CD14-positive monocyte (primary cell): Measurements from ENCODE around the gene RLN1. TPM values are rescaled to one million over a fixed set of nuclear protein-coding genes. Genes with fewer than 3 reads are reported as not detected.
"Not testable (repeated sequence)": the region's sequence is repeated elsewhere in the genome, so short reads cannot be mapped to it uniquely, and the experiment has no call there.

Experiments used
- DNase-seq, 3 donors: peaks; one replicate each; pipeline ENCODE4 v3.0.0-alpha.2; 2011 to 2022
- H2AFZ ChIP-seq: 2 replicates; pipeline ENCODE4 v1.6.0; 2012; ENCODE audit warnings: mild to moderate bottlenecking, low read depth, low read length, inconsistent platforms; ENCODE audit not compliant: insufficient read depth, poor library complexity, severe bottlenecking
- H3K27ac ChIP-seq, 2 donors: 1 replicate in 1 of 2; 2 replicates in 1 of 2; pipeline ENCODE4 v1.5.1; 2012 to 2013; ENCODE audit warnings: low read length in 2 of 2, control low read depth in 1 of 2, inconsistent platforms in 1 of 2, low read depth in 1 of 2, mild to moderate bottlenecking in 1 of 2
- H3K27me3 ChIP-seq, 2 donors: one replicate each; pipeline versions ENCODE4 v1.6.0 to v1.6.1; 2011 to 2013; ENCODE audit warnings: low read length in 2 of 2; ENCODE audit not compliant: control insufficient read depth in 2 of 2, insufficient read depth in 2 of 2
- H3K36me3 ChIP-seq, 2 donors: replicated peaks in 1 of 2; 1 replicate in 1 of 2; 2 replicates in 1 of 2; pipeline versions ENCODE4 v1.5.1 to v1.6.1; 2012 to 2013; ENCODE audit warnings: low read length in 2 of 2, control low read depth in 1 of 2, inconsistent platforms in 1 of 2, mild to moderate bottlenecking in 1 of 2; ENCODE audit not compliant: insufficient read depth in 2 of 2, control insufficient read depth in 1 of 2
- H3K4me1 ChIP-seq, 2 donors: 1 replicate in 1 of 2; 2 replicates in 1 of 2; pipeline versions ENCODE4 v1.5.1 to v1.6.1; 2012 to 2013; ENCODE audit warnings: low read length in 2 of 2, control low read depth in 1 of 2, inconsistent platforms in 1 of 2, mild to moderate bottlenecking in 1 of 2, moderate library complexity in 1 of 2; ENCODE audit not compliant: insufficient read depth in 2 of 2, control insufficient read depth in 1 of 2
- H3K4me2 ChIP-seq: replicated peaks from 2 replicates; pipeline ENCODE3; 2012; ENCODE audit warnings: low read length, moderate library complexity, mild to moderate bottlenecking; ENCODE audit not compliant: poor library complexity, severe bottlenecking; ENCODE audit errors: extremely low read depth
- H3K4me3 ChIP-seq, 3 experiments: fragments of 200-600 bp in 1 of 3; sonication (generic) in 1 of 3; replicated peaks in 1 of 3; 1 replicate in 2 of 3; 2 replicates in 1 of 3; pipeline ENCODE4 v1.5.1; 2011 to 2013; ENCODE audit warnings: low read length in 3 of 3, mild to moderate bottlenecking in 3 of 3, control low read depth in 2 of 3, low read depth in 2 of 3, inconsistent platforms in 1 of 3, moderate library complexity in 1 of 3
- H3K79me2 ChIP-seq: 2 replicates; pipeline ENCODE4 v1.6.0; 2012; ENCODE audit warnings: mild to moderate bottlenecking, control low read depth, inconsistent platforms, low read length, moderate library complexity; ENCODE audit not compliant: insufficient read depth
- H3K9ac ChIP-seq: 2 replicates; pipeline ENCODE4 v1.6.0; 2017; ENCODE audit warnings: low read length, mild to moderate bottlenecking; ENCODE audit not compliant: insufficient read depth, poor library complexity, severe bottlenecking
- H3K9me3 ChIP-seq, 2 donors: replicated peaks in 1 of 2; 1 replicate in 1 of 2; 2 replicates in 1 of 2; pipeline versions ENCODE4 v1.5.1 to v1.6.1; 2012 to 2013; ENCODE audit warnings: low read length in 2 of 2, control low read depth in 1 of 2; ENCODE audit not compliant: control insufficient read depth in 1 of 2, insufficient read depth in 1 of 2
- H4K20me1 ChIP-seq: 2 replicates; pipeline ENCODE4 v1.6.0; 2012; ENCODE audit warnings: mild to moderate bottlenecking, low read length, control low read depth, moderate library complexity; ENCODE audit not compliant: insufficient read depth
- H3K27ac Mint-ChIP-seq, 7 donors: one replicate each; pipeline ENCODE4 v1.8.0; 2020; ENCODE audit warnings: mild to moderate bottlenecking in 7 of 7, mixed read lengths in 7 of 7, moderate library complexity in 6 of 7, inconsistent platforms in 2 of 7
- H3K27me3 Mint-ChIP-seq, 3 donors: one replicate each; pipeline ENCODE4 v1.8.0; 2021 to 2022; ENCODE audit warnings: low read depth in 3 of 3, mild to moderate bottlenecking in 3 of 3, mixed read lengths in 3 of 3, moderate library complexity in 3 of 3, inconsistent platforms in 1 of 3
- H3K36me3 Mint-ChIP-seq, 2 donors: one replicate each; pipeline ENCODE4 v1.8.0; 2020; ENCODE audit warnings: mixed read lengths in 2 of 2, inconsistent platforms in 1 of 2, mild to moderate bottlenecking in 1 of 2
- H3K4me1 Mint-ChIP-seq: one replicate; pipeline ENCODE4 v1.8.0; 2020; ENCODE audit warnings: mild to moderate bottlenecking, mixed read lengths
- H3K4me3 Mint-ChIP-seq, 2 donors: one replicate each; pipeline ENCODE4 v1.8.0; 2020; ENCODE audit warnings: mild to moderate bottlenecking in 2 of 2, mixed read lengths in 2 of 2, moderate library complexity in 1 of 2
- H3K9me3 Mint-ChIP-seq, 7 donors: one replicate each; pipeline ENCODE4 v1.8.0; 2020 to 2022; ENCODE audit warnings: mixed read lengths in 7 of 7, mild to moderate bottlenecking in 6 of 7, moderate library complexity in 6 of 7, inconsistent platforms in 2 of 7
- CTCF ChIP-seq: fragments of 200-600 bp; IDR thresholded peaks from one replicate; pipeline ENCODE4 v1.8.0; 2022; ENCODE audit warnings: antibody characterized with exemption, mild to moderate bottlenecking
- WGBS: methylation state at CpG from one replicate; pipeline ENCODE4 v1.1.5; 2013; ENCODE audit warnings: missing lambda C conversion rate; ENCODE audit not compliant: insufficient coverage; 5-methylcytosine and 5-hydroxymethylcytosine counted together
- intact Hi-C, 2 donors: fragments of 100-400 bp; cut with micrococcal nuclease; formaldehyde crosslinking; loops; one replicate each; pipeline versions ENCODE4 v1.15.0 to v1.15.1; 2023
- polyA plus RNA-seq, 3 donors: library from polyadenylated mRNA; depleted of rRNA in 1 of 3; unstranded in 2 of 3; stranded (reverse) in 1 of 3; fragments of 300-500 nt in 2 of 3; fragments of >200 nt in 1 of 3; fragmentation: Illumina TruSeq in 2 of 3; gene quantifications; 1 replicate in 2 of 3; 2 replicates in 1 of 3; pipeline ENCODE4 v1.2.3, GENCODE V29; 2012 to 2021

Gene RLN1
- polyA plus RNA-seq, 3 donors = not detected

DNA sequence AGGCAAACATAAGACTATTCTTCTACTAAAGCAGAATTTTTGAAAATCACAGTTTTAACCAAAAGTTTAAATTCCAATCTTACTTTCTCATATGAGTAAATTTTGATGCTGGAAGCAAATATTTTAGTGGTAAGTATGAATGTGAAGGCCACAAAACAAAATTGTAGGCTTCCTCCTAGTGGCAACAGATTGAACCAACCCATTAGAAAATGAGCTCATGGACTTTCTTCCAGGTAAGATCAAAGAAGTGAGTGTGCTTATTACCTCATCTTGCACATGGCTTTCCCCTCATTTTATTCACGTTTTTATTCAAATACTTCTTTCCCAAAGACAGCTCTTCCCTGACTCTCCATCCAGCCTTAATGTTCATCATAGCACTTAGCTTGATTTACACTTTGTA, 18.6 kb downstream of the RLN1 start:
- Histone ChIP-seq H2AFZ (no peak overlapping the region), H3K4me3 (no peak overlapping the region), H4K20me1 (no peaks in the 10 kb centered on the region), H3K9ac (no peak overlapping the region), H3K79me2 (no peaks in the 10 kb centered on the region), H3K27ac (no peak overlapping the region), H3K27me3 (no peaks in the 10 kb centered on the region), H3K4me1 (peaks cover 0 to 6% of the 10 kb centered on the region in 2 donors), H3K9me3 (no peaks in the 10 kb centered on the region), H3K36me3 (no peaks in the 10 kb centered on the region), H3K4me2 (no peak overlapping the region)
- Mint-ChIP-seq H3K9me3 (peaks cover 3 to 6% (median 4%) of the 10 kb centered on the region in 7 donors), H3K4me1 (peaks cover 12% of the 10 kb centered on the region), H3K27ac (no peak overlapping the region), H3K36me3 (no peaks in the 10 kb centered on the region), H3K4me3 (no peak overlapping the region), H3K27me3 (peaks cover 0 to 3% (median 3%) of the 10 kb centered on the region in 3 donors)
- no CpG with 5 or more reads among the region's 1 CpG for WGBS
- DNase-seq = no peak
- TF ChIP-seq CTCF = no peak
- intact Hi-C loops = loop anchor here in 1 of 2 donors (10.0 kb wide), 1 partner anchor 54 kb away; no protein-coding TSS in a partner anchor

- peaks cover 12 to 19% of the 10 kb centered on the region in 2 donors for H3K9me3 ChIP-seq
- H3K27ac Mint-ChIP-seq, DNase-seq, H3K9ac ChIP-seq, H3K27ac ChIP-seq, H3K36me3 Mint-ChIP-seq, H3K4me1 ChIP-seq, H4K20me1 ChIP-seq, H3K27me3 ChIP-seq, H3K36me3 ChIP-seq, H3K4me2 ChIP-seq, H3K27me3 Mint-ChIP-seq, H3K79me2 ChIP-seq, intact Hi-C loops, H2AFZ ChIP-seq, H3K4me1 Mint-ChIP-seq, H3K4me3 Mint-ChIP-seq, H3K4me3 ChIP-seq: not testable (repeated sequence)
- no CpG with 5 or more reads among the region's 1 CpG for WGBS
- H3K9me3 Mint-ChIP-seq = peaks cover 10 to 24% (median 15%) of the 10 kb centered on the region in 7 donors
These were observed 23.3 kb downstream of the RLN1 start for GRCh38 chr9:5316406-5316805.
